Peyer's patch (tissue), 4 donors: ENCODE data around the gene ARID1B.

ENCODE experiments used
- CTCF ChIP-seq, 6 experiments: fragments of 450-650 bp in 4 of 6; fragments of 200-600 bp in 2 of 6; sonication (generic) in 1 of 6; IDR thresholded peaks; one replicate each; pipeline ENCODE4 v1.5.1; 2017 to 2019; ENCODE audit warnings: antibody characterized with exemption in 6 of 6, mild to moderate bottlenecking in 3 of 6, moderate library complexity in 1 of 6
- POLR2A ChIP-seq, 2 donors: fragments of 450-650 bp; IDR thresholded peaks; one replicate each; pipeline ENCODE4 v1.5.1; 2017; ENCODE audit warnings: antibody characterized with exemption in 2 of 2, mild to moderate bottlenecking in 2 of 2, moderate library complexity in 2 of 2

- TF ChIP-seq CTCF (IDR thresholded peaks at IDR 0.05) = no peak
- no peak for TF ChIP-seq POLR2A (IDR thresholded peaks at IDR 0.05)
Observed at GRCh38 chr6:157169656-157170055, 392.5 kb downstream of the ARID1B start.
